Neural crest cell (in vitro differentiated cells): ENCODE measurements around the gene ZFAND2A. TPM values are rescaled to one million over a fixed set of nuclear protein-coding genes. Genes with fewer than 3 reads are reported as not detected.

ENCODE experiments used
- DNase-seq: peaks from one replicate; pipeline ENCODE4 v3.0.0; 2021; ENCODE audit warnings: low read depth, mixed read lengths, low spot score
- H3K27ac Mint-ChIP-seq: one replicate; pipeline ENCODE4 v1.8.0; 2021; ENCODE audit warnings: mild to moderate bottlenecking, mixed read lengths; ENCODE audit not compliant: unreplicated experiment
- H3K27me3 Mint-ChIP-seq: 2 replicates; pipeline ENCODE4 v1.8.0; 2021; ENCODE audit warnings: low read depth, mild to moderate bottlenecking, mixed read lengths
- H3K36me3 Mint-ChIP-seq: 2 replicates; pipeline ENCODE4 v1.8.0; 2021; ENCODE audit warnings: low read depth, mild to moderate bottlenecking, mixed read lengths
- H3K4me1 Mint-ChIP-seq: 2 replicates; pipeline ENCODE4 v1.8.0; 2021; ENCODE audit warnings: mixed read lengths
- H3K4me3 Mint-ChIP-seq: one replicate; pipeline ENCODE4 v1.8.0; 2021; ENCODE audit warnings: mild to moderate bottlenecking, mixed read lengths
- H3K9me3 Mint-ChIP-seq: 2 replicates; pipeline ENCODE4 v1.8.0; 2021; ENCODE audit warnings: mixed read lengths
- CTCF ChIP-seq: fragments of 200-600 bp; sonication (generic); conservative IDR thresholded peaks from 2 replicates; pipeline ENCODE4 v1.5.0; 2021; ENCODE audit warnings: antibody characterized with exemption, mild to moderate bottlenecking
- total RNA-seq: library from RNA; stranded (reverse); gene quantifications from 2 replicates; pipeline ENCODE4 v1.2.1, GENCODE V29; 2021

Gene ZFAND2A
- total RNA-seq, 1 donor from 2014 or later: 13.6 TPM

- Mint-ChIP-seq H3K4me1 (peaks cover 6% of the 10 kb centered on the region), H3K36me3 (no peaks in the 10 kb centered on the region), H3K4me3 (no peak overlapping the region), H3K9me3 (no peaks in the 10 kb centered on the region), H3K27me3 (no peaks in the 10 kb centered on the region), H3K27ac (no peak overlapping the region)
- no peak for DNase-seq
- TF ChIP-seq CTCF: no peak
These were observed 17.9 kb downstream of the ZFAND2A start for GRCh38 chr7:1142051-1142635.

- H3K9me3 Mint-ChIP-seq: no peaks in the 10 kb centered on the region
- H3K27ac Mint-ChIP-seq: no peak overlapping the region
- no peaks in the 10 kb centered on the region for H3K36me3 Mint-ChIP-seq
- DNase-seq: no peak
- no peaks in the 10 kb centered on the region for H3K27me3 Mint-ChIP-seq
- H3K4me3 Mint-ChIP-seq: peak overlapping the region; percentile 25
- H3K4me1 Mint-ChIP-seq: peaks cover 10% of the 10 kb centered on the region
- no peak for TF ChIP-seq CTCF
These were observed 18.3 kb downstream of the ZFAND2A start for GRCh38 chr7:1141651-1142050.

- peak overlapping the region; percentile 70 for H3K4me3 Mint-ChIP-seq
These were observed 19.4 kb downstream of the ZFAND2A start for GRCh38 chr7:1140476-1141104.

GRCh38 chr7:1137517-1138167 lies 22.4 kb downstream of the ZFAND2A start:
- Mint-ChIP-seq H3K27ac (peak overlapping the region; percentile 25), H3K4me1 (peaks cover 13% of the 10 kb centered on the region), H3K36me3 (peaks cover 8% of the 10 kb centered on the region), H3K4me3 (peak overlapping the region; percentile 93), H3K9me3 (peaks cover 3% of the 10 kb centered on the region), H3K27me3 (no peaks in the 10 kb centered on the region)
- DNase-seq: no peak
- TF ChIP-seq CTCF: no peak

More at GRCh38 chr7:1140476-1141104, 19.4 kb downstream of the ZFAND2A start:
- H3K36me3 Mint-ChIP-seq: no peaks in the 10 kb centered on the region
- no peak overlapping the region for H3K27ac Mint-ChIP-seq
- no peaks in the 10 kb centered on the region for H3K9me3 Mint-ChIP-seq
- peaks cover 13% of the 10 kb centered on the region for H3K4me1 Mint-ChIP-seq
- no peaks in the 10 kb centered on the region for H3K27me3 Mint-ChIP-seq
- TF ChIP-seq CTCF: no peak
- DNase-seq: no peak

- Mint-ChIP-seq H3K4me1 (peaks cover 13% of the 10 kb centered on the region), H3K4me3 (peak overlapping the region; percentile 88), H3K36me3 (peaks cover 12% of the 10 kb centered on the region), H3K9me3 (peaks cover 4% of the 10 kb centered on the region), H3K27me3 (no peaks in the 10 kb centered on the region), H3K27ac (peak overlapping the region; percentile 25)
- DNase-seq: no peak
- no peak for TF ChIP-seq CTCF
These were observed 23.0 kb downstream of the ZFAND2A start for GRCh38 chr7:1136841-1137516.
